Pancreas (tissue), 10 donors: Measurements from ENCODE around the gene MAPK6. TPM values are rescaled to one million over a fixed set of nuclear protein-coding genes. Genes with fewer than 3 reads are reported as not detected.

ENCODE experiments used
- ATAC-seq, 4 donors: fragments of 200-7000 bp; cut with Tn5 transposase; one replicate each; pipeline versions ENCODE4 v1.8.0 to v1.9.1; 2020; ENCODE audit warnings: mild to moderate bottlenecking in 4 of 4, moderate library complexity in 4 of 4
- DNase-seq, 6 donors: peaks; one replicate each; pipeline ENCODE4 v3.0.0-alpha.2; 2020
- FAIRE-seq: peaks from 2 replicates; lab custom pipeline; 2012; peaks lifted over from hg19 to GRCh38; lab: Jason Lieb, UNC
- H3K27ac ChIP-seq, 4 donors: fragments of 200-600 bp; sonication (generic); 1 replicate in 3 of 4; 2 replicates in 1 of 4; pipeline versions ENCODE4 v1.5.0 to v1.8.0; 2020
- H3K27me3 ChIP-seq, 4 donors: fragments of 200-600 bp; one replicate each; pipeline ENCODE4 v1.8.0; 2021
- H3K36me3 ChIP-seq, 3 donors: fragments of 200-600 bp; sonication (generic) in 1 of 3; one replicate each; pipeline versions ENCODE4 v1.5.0 to v1.8.0; 2020 to 2021
- H3K4me1 ChIP-seq, 3 donors: fragments of 200-600 bp; one replicate each; pipeline ENCODE4 v1.8.0; 2021
- H3K4me3 ChIP-seq, 4 donors: fragments of 200-600 bp; sonication (generic) in 2 of 4; one replicate each; pipeline versions ENCODE4 v1.5.0 to v1.8.0; 2020 to 2021
- H3K9me3 ChIP-seq, 4 donors: fragments of 200-600 bp; one replicate each; pipeline ENCODE4 v1.8.0; 2021
- WGBS, 2 donors: extraction: QIAGEN DNeasy Blood & Tissue Kit; methylation state at CpG; one replicate each; pipeline ENCODE4 v1.1.7; 2013; 5-methylcytosine and 5-hydroxymethylcytosine counted together
- intact Hi-C, 3 donors: fragments of 100-400 bp; cut with DNase I; formaldehyde crosslinking; loops; one replicate each; pipeline versions ENCODE4 v1.11.1 to v1.14.2; 2022
- polyA plus RNA-seq, 2 donors: library from polyadenylated mRNA; stranded (reverse); fragments of 200-250 nt; gene quantifications; one replicate each; pipeline ENCODE4 v1.2.3, GENCODE V29; 2013
- total RNA-seq, 6 donors: library from RNA; stranded (reverse); fragmentation: NEBNext Ultra II Directional in 4 of 6; extraction: Animal tissue kit (Norgen Biotek cat#: 25700) in 4 of 6; gene quantifications; one replicate each; pipeline versions ENCODE4 v1.2.1 to v1.2.4, GENCODE V29; 2021 to 2023
- TF ChIP-seq, protein P1 (sequence below), 4 donors: fragments of 200-600 bp; sonication (generic) in 3 of 4; IDR thresholded peaks; one replicate each; pipeline versions ENCODE4 v1.5.0 to v1.8.0; 2021; ENCODE audit warnings: antibody characterized with exemption in 4 of 4
- donor health status: healthy with polysubstance abuse.
- donor health status: DM: no; HTN: no; CAD: no; lungs with moderate emphysema.
- donor health status: DM: no; HTN: no; CAD: no.
- donor health status: control.
- donor health status: control.
- donor health status: Bipolar disorder and iron deficiency.
- donor health status: DM: yes; HTN: yes; CAD: no.
- donor health status: DM: no; HTN: no; CAD: no.
- donor health status: DM: no; HTN: no; CAD: no.
- donor health status: DM: yes; HTN: yes; CAD: no.

The MAPK6 gene
- total and polyA plus RNA-seq, 8 donors, result 3.0 to 13.9 (median 10.1) TPM

- no peak for FAIRE-seq
- H3K36me3 ChIP-seq, result no peaks in the 10 kb centered on the region
Observed at GRCh38 chr15:52090193-52090592, 71.2 kb downstream of the MAPK6 start.

DNA sequence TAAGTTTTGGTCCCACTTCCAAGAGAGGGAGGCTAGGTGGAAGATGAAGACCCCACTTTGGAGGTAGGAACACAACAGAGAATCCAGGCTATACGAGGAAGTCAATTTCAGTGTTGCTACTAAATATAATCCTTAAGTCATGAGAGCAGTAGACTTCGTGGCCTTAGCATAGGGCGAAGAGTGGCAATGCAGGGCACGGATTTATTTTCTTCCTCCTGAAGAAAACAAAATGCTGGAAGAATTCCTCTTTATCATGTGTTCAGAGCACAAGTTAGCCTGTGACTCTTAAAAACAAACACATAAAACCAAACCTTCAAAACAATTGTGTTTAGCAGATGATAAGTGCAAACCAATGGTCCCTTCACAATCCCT lies 74.1 kb downstream of the MAPK6 start:
- H3K36me3 ChIP-seq, result no peaks in the 10 kb centered on the region
- H3K4me1 ChIP-seq, result peaks cover 0 to 3% (median 0%) of the 10 kb centered on the region in 3 donors
- DNase-seq, result no peak
- intact Hi-C loops, result no loop called here
- no peak for FAIRE-seq
- no peaks in the 10 kb centered on the region for H3K9me3 ChIP-seq
- no peak overlapping the region for H3K4me3 ChIP-seq
- H3K27ac ChIP-seq, result peak overlapping the region in 1 of 4 donors; percentile 2
- H3K27me3 ChIP-seq, result no peaks in the 10 kb centered on the region
- no peak for ATAC-seq
- TF ChIP-seq, protein P1, sequence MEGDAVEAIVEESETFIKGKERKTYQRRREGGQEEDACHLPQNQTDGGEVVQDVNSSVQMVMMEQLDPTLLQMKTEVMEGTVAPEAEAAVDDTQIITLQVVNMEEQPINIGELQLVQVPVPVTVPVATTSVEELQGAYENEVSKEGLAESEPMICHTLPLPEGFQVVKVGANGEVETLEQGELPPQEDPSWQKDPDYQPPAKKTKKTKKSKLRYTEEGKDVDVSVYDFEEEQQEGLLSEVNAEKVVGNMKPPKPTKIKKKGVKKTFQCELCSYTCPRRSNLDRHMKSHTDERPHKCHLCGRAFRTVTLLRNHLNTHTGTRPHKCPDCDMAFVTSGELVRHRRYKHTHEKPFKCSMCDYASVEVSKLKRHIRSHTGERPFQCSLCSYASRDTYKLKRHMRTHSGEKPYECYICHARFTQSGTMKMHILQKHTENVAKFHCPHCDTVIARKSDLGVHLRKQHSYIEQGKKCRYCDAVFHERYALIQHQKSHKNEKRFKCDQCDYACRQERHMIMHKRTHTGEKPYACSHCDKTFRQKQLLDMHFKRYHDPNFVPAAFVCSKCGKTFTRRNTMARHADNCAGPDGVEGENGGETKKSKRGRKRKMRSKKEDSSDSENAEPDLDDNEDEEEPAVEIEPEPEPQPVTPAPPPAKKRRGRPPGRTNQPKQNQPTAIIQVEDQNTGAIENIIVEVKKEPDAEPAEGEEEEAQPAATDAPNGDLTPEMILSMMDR (IDR thresholded peaks at IDR 0.05), result no peak
- 83 to 85% methylated on average over 4 of the region's 4 CpGs for WGBS, 2 donors

More at GRCh38 chr15:52090193-52090592, 71.2 kb downstream of the MAPK6 start:
- TF ChIP-seq, protein P1 (IDR thresholded peaks at IDR 0.05), result no peak
- ATAC-seq (no peak), DNase-seq (no peak)
- no peak overlapping the region for H3K4me3 ChIP-seq
- no peaks in the 10 kb centered on the region for H3K9me3 ChIP-seq
- intact Hi-C loops, result no loop called here
- no peak overlapping the region for H3K27ac ChIP-seq
- H3K27me3 ChIP-seq, result no peaks in the 10 kb centered on the region
- peaks cover 0 to 3% (median 0%) of the 10 kb centered on the region in 3 donors for H3K4me1 ChIP-seq

DNA sequence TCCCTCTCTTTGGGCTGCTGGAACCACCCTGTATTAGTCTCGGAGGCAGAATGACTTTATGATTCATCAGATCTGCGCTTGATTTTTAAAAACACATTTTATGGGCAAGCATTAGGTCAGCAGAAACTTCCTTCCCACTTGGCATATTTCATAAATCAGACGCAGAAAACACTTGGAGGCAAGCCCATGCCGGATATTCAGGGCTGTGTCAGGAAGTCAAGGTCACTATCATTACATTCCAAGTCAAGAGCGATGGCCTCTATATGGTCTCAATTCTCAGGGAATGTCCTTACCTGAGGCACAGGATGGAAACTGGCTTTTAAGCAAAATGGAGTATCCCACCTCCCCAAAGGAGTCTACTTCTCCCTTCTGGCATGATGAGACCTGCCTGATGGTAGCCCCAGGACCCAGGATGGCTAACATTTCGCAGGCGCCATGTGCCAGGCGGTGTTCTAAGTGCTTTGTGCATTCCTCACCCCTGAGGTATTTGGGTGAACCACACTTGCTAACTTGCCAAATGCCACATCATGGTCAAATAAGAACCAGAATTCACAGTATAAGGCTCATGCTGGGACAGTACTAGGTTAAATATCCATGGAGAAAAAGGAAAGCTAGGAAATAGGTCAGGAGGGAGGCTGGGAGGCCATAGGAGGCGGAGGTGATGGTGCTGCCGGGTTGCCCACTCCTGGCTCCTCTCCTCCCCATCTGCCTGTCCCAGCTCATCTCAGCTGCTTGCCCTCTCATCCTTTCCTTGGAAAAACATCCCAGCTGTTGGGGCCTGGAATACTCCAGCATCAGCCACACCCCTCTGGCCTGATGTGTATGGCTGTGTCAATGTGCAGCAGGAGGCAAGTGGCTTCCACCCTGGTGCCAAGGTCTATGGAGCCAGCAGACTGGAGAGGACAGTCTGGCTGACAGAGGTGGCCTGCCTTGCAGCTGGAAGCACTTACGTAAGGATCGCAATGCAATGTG lies 74.8 kb downstream of the MAPK6 start:
- FAIRE-seq (no peak), ATAC-seq (peak in 3 of 4 donors; percentile 52 to 64 (median 62)), DNase-seq (no peak)
- Histone ChIP-seq H3K4me3 (no peak overlapping the region), H3K27ac (peak overlapping the region in 1 of 4 donors; percentile 2), H3K27me3 (no peaks in the 10 kb centered on the region), H3K9me3 (no peaks in the 10 kb centered on the region), H3K4me1 (peaks cover 0 to 3% (median 0%) of the 10 kb centered on the region in 3 donors), H3K36me3 (no peaks in the 10 kb centered on the region)
- TF ChIP-seq, protein P1 (IDR thresholded peaks at IDR 0.05), result no peak
- 71 to 74% methylated on average over 12 of the region's 12 CpGs for WGBS, 2 donors
- intact Hi-C loops, result no loop called here

GRCh38 chr15:52094811-52095584 lies 76.0 kb downstream of the MAPK6 start:
- no peak overlapping the region for H3K4me3 ChIP-seq
- no peaks in the 10 kb centered on the region for H3K36me3 ChIP-seq
- DNase-seq, result no peak
- H3K4me1 ChIP-seq, result peaks cover 0 to 3% (median 0%) of the 10 kb centered on the region in 3 donors
- intact Hi-C loops, result no loop called here
- no peak overlapping the region for H3K27ac ChIP-seq
- no peak for FAIRE-seq
- TF ChIP-seq, protein P1 (IDR thresholded peaks at IDR 0.05), result no peak
- WGBS, 2 donors, result 88 to 92% methylated on average over 12 of the region's 12 CpGs
- no peaks in the 10 kb centered on the region for H3K27me3 ChIP-seq
- peak in 2 of 4 donors; percentile 12 to 17 for ATAC-seq
- no peaks in the 10 kb centered on the region for H3K9me3 ChIP-seq
